HG03520 (cell line): ENCODE results near the gene RFC2.

Experiments used
- ATAC-seq: cut with Tn5 transposase; IDR thresholded peaks from one replicate; pipeline ENCODE4 v1.9.1; 2021; ENCODE audit warnings: mild to moderate bottlenecking, moderate library complexity; ENCODE audit not compliant: unreplicated experiment

The RFC2 gene

GRCh38 chr7:74194686-74195085 is 59.5 kb downstream of the RFC2 start:
- no peak for ATAC-seq

GRCh38 chr7:74193913-74194312 is 60.3 kb downstream of the RFC2 start:
- no peak for ATAC-seq

- no peak for ATAC-seq
These were observed 61.1 kb downstream of the RFC2 start for GRCh38 chr7:74193054-74193453.

GRCh38 chr7:74191231-74191630 is 63.0 kb downstream of the RFC2 start:
- ATAC-seq = no peak

GRCh38 chr7:74190259-74190658 is 63.9 kb downstream of the RFC2 start:
- ATAC-seq = no peak

- ATAC-seq = no peak
These were observed 66.1 kb downstream of the RFC2 start for GRCh38 chr7:74187915-74188675.

GRCh38 chr7:74185636-74186035 is 68.6 kb downstream of the RFC2 start:
- ATAC-seq = no peak

GRCh38 chr7:74185016-74185415 is 69.2 kb downstream of the RFC2 start:
- ATAC-seq = no peak

- no peak for ATAC-seq
These were observed 70.3 kb downstream of the RFC2 start for GRCh38 chr7:74183653-74184450.

- no peak for ATAC-seq
These were observed 71.1 kb downstream of the RFC2 start for GRCh38 chr7:74183142-74183541.

- ATAC-seq = no peak
These were observed 71.6 kb downstream of the RFC2 start for GRCh38 chr7:74182453-74183090.

GRCh38 chr7:74181821-74182220 is 72.4 kb downstream of the RFC2 start:
- ATAC-seq = no peak
